ENCODE results near the gene ZNF48.

Gene ZNF48

DNA sequence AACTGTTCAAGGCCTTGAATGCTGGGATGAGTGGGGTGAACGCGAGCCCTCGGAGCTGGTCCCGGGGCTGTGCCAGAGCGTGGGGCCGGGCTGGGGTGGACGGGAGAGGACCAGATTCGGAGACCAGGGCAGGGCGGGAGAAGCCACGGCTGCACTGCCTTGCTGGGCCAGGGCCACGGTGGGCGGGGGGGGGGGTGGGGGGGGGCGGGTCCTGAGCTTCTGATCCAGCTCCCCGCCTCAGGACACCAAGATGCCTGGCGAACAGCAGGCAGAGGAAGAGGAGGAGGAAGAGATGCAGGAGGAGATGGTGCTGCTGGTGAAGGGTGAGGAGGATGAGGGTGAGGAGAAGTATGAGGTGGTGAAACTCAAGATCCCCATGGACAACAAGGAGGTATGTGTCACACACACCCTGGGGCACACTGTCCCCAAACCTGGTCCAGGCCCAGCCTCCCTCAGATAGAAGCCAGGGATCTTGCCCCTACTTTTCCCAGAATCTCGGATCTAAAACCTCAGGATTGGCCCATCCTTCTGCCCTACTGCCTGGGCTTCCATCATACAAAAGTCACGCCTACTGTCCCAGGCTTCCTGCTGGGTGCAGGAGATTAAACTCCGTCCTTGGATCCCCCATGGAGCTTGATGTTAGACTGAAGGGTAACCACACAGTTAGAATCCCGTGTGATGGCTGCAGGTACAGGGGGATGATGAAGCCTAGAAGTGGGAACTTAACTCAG is 12.7 kb downstream of the ZNF48 start:
- no peak for DNase-seq

DNA sequence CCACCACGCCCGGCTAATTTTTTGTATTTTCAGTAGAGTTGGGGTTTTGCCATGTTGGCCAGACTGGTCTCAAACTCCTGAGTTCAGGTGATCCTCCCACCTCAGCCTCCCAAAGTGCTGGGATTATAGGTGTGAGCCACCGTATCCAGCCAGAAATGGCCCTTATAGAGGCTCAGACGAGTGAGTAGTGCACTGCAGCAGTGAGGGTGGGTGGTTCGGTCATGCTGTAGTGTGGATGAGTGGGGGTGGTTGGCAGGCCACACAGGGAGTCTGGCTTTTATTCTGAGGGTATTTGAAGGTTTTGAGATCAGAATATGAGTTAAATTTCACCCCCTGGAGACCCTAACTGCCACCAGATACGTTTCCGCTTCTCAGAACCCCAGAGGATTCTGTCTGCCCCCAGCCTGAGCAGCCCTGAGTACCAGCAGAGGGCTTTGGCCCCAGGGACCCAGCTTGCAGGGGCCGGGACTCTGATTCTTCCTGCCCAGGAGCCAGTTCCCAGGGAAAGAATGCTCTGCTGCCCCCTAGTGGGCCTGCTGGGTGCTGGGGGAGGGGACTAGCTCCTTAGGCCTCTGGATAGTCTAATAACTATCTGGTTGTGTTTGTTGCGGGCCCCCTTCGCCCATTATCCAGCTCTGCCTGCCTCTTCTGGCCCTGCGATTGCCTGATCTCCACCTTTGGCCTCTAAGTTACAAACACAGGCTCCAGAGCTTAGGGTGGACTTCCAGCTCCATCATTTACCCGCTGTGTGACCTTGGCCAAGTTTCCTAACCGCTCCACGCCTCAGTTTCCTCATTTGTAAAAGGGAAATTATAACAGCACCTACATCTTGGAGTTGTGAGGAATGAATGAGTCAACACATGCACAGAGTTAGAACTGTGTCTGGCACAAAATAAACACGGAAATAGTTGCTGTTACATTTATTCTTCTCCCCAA is 14.2 kb downstream of the ZNF48 start:
- peak; percentile 92 for DNase-seq

DNA sequence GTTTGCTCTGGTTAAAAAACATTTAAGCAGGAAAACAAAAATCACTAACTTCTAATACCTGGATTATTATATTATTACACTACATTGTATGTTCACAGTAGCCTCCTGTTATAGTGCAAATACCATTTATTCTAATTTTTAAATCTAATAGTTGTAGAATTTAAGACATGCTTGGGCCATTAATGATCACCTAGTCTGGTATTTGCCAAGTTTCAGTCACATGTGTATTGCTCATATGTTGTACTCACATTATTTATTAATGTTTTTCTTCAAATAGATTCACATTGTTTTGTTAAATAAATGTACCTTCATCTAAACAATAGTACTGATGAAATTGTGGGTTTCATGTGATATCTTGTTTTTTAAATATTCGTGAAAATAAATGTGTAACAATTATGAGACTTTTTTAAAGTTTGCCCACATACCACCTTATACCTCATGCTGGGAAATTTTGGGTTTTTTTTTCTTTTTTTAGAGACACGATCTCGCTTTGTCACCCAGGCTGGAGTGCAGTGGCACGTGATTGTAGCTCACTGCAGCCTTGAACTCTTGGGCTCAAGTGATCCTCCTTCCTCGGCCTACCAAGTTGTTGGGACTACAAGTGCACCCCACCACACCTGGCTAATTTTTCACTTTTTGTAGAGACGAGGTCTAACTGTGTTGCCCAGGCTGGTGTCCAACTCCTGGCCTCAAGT is 18.0 kb downstream of the ZNF48 start:
- DNase-seq, result no peak

DNA sequence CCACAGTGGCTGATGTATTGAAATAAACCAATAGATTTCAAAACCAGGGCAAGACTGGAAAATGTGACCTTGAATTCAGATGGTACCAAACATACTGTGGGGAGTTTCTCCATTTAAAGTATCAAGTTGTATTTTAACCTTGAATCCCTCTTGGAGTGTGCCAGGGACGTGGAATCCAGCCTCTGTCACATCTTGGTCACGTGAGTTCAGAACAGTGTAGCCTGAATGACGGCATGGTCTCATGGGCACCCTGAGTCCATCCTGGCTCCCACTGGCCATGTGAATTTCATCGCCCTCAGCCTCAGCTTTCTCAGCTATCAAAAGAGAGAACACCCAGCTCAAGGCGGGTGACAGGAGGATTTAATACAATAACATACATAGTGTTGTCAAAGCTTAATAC is 18.9 kb downstream of the ZNF48 start:
- DNase-seq, result no peak

DNA sequence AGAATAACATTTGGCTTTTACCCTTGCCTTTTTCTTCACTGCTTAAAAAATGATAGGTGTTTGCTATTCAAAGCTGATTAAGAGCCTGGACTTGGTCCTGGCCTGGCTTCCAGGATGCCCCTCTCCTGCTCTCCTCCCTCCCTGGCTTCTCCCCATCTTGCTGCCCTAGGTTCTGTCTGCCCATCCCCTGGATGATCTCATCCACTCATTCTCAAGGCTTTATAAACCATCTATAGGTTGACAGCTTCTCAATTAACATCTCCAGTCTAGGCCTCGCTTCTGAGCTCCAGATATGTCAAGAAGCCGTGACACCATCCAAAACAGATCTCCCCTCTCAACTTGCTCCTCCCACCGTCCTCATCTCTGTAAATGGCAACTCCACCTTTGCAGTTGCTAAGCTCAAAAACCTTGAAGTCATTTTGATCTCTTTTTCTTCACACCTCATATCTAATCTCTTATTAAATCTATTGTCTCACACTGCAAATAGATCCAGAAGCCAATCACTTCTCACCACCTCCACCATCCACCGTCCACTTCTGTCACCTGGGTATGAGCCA is 20.9 kb downstream of the ZNF48 start:
- no peak for DNase-seq

DNA sequence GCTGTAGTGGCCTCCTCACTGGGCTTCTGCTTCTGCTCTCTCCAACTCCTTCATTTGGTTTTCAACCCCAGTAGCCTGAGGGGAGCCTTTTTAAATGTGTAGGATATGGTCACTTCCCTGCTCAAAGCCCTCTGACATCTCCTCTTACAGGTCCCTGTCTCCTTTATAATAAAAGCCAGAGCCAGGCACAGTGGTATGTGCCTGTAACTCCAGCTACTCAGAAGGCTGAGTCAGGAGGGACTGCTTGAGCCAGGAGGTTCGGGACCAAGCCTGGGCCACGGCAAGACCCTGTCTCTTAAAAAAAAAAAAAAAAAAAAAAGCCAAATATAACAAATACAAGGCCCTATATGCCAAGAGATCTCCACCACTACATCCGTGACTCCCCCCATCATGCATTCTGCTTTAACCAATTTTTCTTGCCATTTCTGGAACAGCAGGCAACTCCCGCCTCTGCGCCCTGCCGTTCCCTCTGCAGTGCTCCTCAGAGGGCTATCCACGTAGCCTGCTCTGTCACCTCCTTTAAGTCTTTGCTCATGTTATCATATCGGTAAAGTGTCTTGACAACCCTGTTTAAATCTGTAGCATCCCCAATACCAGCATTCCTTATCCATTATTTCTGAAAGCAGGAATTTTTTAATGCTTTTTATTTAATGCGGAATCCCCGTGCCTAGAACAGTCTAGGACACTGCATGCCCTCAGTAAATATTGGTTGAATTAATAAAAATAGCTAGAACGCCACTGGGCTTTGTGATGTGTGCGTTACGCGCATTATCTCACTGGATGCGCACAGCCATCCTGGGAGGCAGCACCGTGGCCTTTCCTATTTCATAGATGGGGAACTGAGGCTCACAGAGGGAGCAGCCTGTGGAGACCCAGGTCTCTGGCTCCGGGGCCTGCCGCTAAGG is 21.7 kb downstream of the ZNF48 start:
- DNase-seq, result no peak

DNA sequence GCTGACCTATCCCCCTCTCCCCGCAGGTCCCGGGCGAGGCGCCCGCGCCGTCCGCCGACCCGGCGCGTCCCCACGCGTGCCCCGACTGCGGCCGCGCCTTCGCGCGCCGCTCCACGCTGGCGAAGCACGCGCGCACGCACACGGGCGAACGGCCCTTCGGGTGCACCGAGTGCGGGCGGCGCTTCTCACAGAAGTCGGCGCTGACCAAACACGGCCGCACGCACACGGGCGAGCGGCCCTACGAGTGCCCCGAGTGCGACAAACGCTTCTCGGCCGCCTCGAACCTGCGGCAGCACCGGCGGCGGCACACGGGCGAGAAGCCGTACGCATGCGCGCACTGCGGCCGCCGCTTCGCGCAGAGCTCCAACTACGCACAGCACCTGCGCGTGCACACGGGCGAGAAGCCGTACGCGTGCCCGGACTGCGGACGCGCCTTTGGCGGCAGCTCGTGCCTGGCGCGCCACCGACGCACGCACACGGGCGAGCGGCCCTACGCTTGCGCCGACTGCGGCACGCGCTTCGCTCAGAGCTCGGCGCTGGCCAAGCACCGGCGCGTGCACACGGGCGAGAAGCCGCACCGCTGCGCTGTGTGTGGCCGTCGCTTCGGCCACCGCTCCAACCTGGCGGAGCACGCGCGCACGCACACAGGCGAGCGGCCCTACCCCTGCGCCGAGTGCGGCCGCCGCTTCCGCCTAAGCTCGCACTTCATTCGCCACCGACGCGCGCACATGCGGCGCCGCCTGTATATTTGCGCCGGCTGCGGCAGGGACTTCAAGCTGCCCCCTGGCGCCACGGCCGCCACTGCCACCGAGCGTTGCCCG is 22.5 kb downstream of the ZNF48 start:
- peak; percentile 88 for DNase-seq

DNA sequence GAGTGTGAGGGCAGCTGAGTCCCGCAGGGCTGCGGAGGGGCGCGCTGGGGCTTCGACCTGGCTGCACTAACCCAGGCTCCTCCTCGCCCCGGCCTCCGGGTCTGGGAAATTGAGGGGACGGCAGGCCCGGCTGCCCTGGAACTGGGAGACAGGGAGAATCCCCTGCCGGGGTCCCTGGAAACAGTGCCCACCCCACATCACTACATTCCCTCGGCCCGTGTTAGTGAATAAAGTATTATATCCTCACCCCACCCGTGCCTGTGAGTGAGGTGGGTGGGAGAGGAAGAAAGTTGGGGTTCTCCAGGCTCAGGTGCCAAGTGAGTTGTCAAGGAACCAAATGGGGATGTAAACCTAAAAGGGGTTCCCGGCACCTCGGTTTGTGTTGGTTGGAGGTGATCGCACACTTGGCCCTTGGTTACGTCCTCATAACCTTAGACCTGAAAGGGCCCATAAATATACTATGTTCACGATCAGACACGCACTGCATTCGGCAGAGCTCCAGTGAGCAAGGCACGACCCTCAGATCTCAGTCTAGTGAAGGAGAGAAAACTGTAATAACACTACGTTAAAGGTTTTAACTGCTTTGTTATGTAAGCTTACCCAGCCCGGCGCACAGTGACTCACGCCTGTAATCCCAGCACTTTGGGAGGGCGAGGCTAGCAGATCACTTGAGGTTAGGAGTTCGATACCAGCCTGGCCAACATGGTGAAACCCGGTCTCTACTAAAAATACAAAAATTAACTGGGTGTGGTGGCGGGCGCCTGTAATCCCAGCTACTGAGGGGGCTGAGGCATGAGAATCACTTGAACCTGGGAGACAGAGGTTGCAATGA is 23.3 kb downstream of the ZNF48 start:
- no peak for DNase-seq

DNA sequence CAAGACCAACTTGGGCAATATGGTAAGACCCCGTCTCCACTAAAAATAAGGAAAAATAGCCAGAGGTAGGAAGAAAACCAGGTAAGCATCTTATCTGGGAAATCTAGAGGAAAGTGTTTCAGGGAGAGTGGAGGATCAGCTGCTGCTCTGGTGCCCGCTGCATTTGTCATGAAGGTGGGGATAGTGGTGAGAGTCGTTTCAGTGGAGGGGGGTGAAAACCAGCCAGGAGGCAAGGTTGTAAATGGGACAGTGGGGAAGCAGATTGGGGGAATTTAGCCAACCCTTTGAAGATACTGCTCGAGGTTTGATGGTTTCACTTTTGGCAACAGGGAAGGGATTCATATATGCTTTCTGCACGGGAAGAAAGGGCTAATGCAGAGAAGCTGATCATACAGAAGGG is 25.8 kb downstream of the ZNF48 start:
- DNase-seq, result no peak

DNA sequence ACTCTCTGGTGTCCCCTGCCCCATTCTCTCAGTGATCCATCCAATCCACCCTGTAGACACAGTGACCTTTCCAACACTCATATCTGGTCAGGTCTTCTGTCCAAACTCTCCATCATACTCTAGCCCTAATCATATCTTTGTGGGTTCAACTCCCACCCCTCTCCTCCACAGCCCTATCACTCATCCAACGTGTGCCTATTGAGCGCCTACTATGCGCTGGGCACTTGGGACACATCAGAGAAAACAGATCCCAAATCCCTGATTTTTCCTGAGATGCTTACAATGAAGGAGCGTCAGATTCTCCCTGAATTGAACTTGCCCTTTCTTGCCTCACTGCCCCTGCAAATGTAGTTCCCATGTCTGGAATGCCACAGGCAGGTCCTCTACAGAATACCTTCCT is 32.8 kb downstream of the ZNF48 start:
- no peak for DNase-seq

DNA sequence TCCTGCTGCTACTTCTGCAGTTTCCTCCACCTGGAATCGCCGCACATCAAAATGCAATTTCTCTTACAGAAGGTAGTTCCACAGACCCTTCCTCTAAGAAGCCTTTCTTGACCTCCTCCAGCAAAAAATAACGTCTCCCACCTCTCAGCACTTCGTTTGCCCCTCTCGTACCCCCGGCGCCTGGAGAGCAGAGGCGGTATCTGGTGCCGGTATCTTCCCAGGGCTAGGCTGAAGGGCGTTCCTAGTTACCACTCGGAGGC is 34.1 kb downstream of the ZNF48 start:
- no peak for DNase-seq

DNA sequence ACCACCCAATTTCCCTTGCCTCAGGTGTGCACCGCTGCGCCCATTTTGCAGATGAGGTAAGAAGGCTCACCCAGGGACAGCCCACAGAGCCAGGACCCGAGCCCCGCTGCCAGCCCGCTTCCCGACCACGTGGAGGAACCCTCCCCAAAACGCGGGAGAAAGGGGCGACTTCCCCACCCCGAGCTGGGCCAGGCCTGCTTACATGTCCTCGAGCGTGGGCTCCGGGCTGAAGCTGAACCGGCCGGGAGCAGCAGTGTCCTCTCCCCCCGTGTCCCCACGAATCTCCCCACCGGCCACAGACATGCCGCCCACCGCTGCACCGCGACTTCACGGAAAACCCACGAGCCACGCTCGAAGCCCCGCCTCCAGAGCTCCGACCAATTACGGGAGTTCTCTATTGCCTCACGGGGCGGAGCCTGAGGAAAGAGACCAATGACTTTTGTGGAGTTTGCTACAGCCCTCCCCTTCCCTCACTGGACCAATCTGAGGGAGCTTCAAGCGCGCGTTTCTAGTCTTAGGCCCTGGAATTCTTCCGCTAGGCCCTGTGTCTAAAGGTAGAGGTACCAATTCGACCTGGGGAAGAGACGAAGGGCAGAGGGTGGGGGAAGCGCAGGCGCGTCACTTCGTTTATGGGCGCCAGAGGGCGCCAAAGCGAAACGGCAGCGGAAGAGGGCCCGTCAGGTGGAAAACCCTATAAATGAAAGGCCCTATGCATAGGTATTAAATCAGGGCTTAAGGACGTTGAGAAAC is 34.6 kb downstream of the ZNF48 start, which contains the start of gene DCTPP1:
Gene DCTPP1, minus strand, starts transcription at position 353 of the 750 bp plus-strand sequence. Its CDS starts 50 bp downstream, at position 303.
- DNase-seq, result peak; percentile 94

DNA sequence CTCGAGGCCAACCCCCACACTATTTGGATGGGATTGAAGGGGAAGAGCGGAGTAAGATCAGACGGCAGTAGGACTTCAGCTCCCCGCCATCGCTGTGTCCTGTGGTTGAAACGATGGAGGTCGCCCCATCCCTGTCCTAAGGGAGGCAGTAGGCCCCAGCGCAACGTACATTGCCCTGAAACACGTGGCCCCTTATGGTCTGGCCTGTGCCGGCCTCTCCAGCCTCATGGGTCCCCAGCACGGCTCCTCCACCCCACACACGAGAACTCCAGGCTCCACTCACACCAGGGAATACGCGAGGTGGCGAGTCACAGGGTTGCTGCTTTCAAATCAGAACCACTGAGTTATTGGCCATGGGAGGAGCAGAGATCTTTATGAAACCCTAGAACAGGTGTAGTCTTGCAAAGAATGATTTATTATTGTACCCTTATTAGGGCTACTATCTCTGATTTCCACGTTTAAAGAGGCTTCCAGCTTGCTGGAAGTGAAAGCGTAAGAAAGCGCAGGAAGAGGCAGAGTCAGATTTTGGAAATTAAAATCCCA is 35.3 kb downstream of the ZNF48 start:
- DNase-seq, result peak; percentile 26

DNA sequence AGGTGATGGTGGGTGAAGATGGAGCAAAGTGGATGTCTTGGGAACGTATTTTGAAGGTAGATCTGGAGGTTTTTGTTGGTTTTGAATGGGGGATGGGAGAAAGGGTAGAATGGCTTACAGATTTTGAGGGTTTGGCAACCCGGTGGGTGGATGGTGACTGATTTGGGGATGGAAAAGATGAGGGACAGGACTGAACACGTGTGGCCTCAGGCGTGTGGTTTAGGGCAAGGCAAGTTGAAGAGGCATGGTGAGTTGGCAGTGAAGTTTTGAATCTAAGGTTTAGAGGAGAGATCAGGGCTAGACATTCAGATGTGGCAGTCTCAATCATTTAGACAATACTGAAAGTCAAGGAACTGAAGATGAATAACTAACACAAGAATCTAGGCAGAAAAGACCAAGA is 39.6 kb downstream of the ZNF48 start:
- DNase-seq, result peak; percentile 28

DNA sequence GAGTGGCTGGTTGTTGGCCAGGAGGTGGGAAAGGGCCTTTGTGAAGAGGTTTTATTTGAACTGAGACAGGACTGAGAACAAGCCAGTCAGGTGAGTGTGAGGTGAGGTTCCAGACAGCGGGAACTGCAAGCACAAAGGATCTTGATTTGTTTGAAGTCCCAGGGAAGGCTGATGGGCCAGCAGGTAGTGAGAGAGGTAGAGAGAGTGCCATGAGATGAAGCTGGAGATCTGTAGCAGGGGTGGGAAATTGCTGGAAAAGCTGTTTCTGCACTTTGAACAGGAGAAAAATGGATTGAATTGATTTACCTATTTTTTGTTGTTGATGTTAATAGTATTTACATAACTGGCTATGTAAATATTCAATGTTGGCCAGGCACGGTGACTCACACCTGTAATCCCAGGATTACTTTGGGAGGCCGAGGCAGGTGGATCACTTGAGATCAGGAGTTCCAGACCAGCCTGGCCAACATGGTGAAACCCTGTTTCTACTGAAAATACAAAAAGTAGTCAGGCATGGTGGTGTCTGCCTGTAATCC is 42.4 kb downstream of the ZNF48 start:
- DNase-seq, result no peak

DNA sequence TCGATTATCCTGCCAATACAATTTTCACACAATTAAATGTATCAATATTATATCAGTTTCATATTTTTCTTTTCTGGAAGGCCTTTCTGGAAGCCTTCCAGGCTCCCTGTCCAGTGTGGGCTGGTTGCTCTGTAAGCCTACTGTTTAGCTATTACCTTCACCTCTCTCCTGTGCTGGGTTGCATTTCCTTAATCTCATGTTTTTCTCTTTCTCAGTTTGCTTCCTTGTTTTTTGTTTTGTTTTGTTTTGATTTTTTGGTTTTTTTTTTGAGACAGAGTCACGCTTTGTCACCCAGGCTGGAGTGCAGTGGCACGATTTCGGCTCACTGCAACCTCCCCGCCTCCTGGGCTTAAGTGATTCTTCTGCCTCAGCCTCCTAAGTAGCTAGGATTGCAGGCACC is 43.6 kb downstream of the ZNF48 start:
- no peak for DNase-seq

DNA sequence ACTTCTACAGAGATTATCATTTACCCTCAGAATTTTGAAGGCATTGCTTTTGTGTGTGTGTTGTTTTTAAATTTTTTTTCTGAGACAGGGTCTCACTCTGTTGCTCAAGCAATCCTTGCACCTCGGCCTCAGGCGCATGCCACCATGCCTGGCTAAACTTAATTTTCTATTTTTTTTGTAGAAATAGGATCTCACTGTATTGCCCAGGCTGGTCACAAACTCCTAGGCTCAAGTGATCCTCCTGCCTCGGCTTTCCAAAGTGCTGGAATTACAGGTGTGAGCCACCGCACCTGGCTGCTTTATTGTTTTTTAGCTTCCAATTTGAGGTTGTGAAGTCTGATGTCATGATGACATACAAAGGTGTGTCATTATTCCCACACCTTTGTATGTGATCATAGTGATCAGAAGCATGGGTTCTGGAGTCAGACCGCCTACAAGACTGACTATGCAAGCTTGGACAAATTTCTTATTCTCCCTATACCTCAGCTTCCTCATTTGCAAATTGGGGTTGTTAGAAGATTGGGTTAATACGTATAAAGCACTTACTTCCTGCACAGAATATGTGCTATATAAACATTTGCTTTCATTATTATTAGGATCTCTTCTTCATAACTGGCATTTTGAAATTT is 44.6 kb downstream of the ZNF48 start:
- no peak for DNase-seq

DNA sequence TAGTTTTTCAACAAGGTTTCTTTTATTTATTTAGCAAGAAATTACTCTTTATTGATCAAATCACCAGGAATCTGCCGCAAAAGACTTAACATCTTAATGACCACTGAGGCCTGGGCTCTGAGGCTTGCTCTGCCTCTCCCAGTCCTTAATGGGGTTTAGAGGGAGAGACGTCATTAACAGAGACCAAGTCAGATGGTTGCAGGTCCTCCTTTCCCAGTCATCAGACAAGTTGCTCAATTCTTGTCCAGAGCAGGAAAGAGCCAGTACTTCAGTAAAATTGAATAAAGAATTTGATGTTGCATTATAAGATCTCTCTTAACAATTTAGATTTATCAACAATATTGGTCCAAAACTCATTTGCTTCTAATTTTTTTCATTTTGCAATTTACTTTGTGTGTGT is 48.4 kb downstream of the ZNF48 start:
- no peak for DNase-seq

All from stimulated activated CD4-positive, alpha-beta T cell treated with anti-CD3 and anti-CD28 coated beads, Interleukin-4, amount 100 ng/mL, for 1 hour (primary cell).